Body of pancreas (tissue), 4 donors: Measurements from ENCODE around the gene FBN2.

Source experiments
- CTCF ChIP-seq, 7 experiments: fragments of 450-650 bp in 4 of 7; fragments of 200-600 bp in 3 of 7; sonication (generic) in 3 of 7; IDR thresholded peaks; one replicate each; pipeline ENCODE4 v1.5.1; 2016 to 2019; ENCODE audit warnings: antibody characterized with exemption in 7 of 7
- POLR2A ChIP-seq, 3 donors: fragments of 450-650 bp; IDR thresholded peaks; one replicate each; pipeline ENCODE4 v1.6.1; 2016; ENCODE audit warnings: antibody characterized with exemption in 3 of 3, mild to moderate bottlenecking in 2 of 3

- TF ChIP-seq CTCF (IDR thresholded peaks at IDR 0.05), result no peak
- no peak for TF ChIP-seq POLR2A (IDR thresholded peaks at IDR 0.05)
Measured at GRCh38 chr5:128315671-128316070, 222.4 kb downstream of the FBN2 start.
